GM19372 (cell line): ENCODE results near the gene OR51V1.
"Not testable (repeated sequence)": the region's sequence is repeated elsewhere in the genome, so short reads cannot be mapped to it uniquely, and the experiment has no call there.

ENCODE experiments used
- ATAC-seq: cut with Tn5 transposase; IDR thresholded peaks from one replicate; pipeline ENCODE4 v1.9.1; 2021; ENCODE audit warnings: mild to moderate bottlenecking, low read depth, moderate library complexity; ENCODE audit not compliant: unreplicated experiment

Gene OR51V1

DNA sequence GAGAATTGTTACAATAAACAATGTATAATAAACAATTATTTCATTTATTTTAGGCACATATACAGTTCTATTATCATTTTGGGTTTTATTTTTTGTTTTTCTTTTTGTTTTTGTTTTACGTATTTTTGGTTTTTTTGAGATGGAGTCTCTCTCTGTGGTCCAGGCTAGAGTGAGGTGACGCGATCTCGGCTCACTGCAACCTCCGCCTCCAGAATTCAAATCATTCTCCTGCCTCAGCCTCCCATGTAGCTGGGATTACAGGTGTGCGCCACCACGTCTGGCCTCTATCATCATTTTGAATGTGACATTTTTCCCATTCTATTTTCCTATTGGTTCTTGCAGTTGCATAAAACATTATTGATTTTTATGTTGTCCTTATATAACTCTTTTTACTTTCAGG is 25.5 kb downstream of the OR51V1 start:
- no peak for ATAC-seq

GRCh38 chr11:5171856-5172255 is 28.6 kb downstream of the OR51V1 start:
- ATAC-seq, result no peak

GRCh38 chr11:5165898-5166297 is 34.6 kb downstream of the OR51V1 start:
- not testable (repeated sequence) for ATAC-seq

- not testable (repeated sequence) for ATAC-seq
Measured at GRCh38 chr11:5164807-5165206, 35.7 kb downstream of the OR51V1 start.

DNA sequence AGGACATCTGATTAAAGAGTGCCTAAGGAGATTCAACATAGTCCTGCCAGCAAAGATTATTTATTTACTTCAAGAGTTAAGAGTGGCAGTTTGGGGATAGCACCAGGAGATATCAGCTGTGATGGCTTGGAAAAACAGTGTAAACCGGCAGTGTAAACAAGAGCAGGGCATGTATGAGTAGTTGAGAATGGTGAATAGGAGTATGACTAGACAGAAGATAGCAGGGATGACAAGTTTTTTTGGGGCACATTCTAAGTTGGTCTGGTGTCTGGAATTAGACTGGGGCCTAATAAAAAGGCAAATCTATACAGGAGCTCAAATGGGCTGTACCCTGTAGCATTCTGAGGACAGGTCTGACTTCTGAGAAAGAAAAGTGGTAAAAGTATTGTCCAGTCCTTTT is 39.4 kb downstream of the OR51V1 start:
- ATAC-seq, result not testable (repeated sequence)

DNA sequence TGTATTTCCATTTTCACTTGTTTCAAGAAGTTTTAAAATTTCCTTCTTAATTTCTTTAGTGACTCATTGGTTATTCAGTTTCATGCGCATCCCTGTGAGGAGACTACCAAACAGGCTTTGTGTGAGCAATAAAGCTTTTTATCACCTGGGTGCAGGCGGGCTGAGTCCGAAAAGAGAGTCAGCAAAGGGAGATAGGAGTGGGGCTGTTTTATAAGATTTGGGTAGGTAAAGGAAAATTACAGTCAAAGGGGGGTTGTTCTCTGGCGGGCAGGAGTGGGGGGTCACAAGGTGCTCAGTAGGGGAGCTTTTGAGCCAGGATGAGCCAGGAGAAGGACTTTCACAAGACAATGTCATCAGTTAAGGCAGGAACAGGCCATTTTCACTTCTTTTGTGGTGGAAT is 40.3 kb downstream of the OR51V1 start:
- ATAC-seq, result not testable (repeated sequence)

DNA sequence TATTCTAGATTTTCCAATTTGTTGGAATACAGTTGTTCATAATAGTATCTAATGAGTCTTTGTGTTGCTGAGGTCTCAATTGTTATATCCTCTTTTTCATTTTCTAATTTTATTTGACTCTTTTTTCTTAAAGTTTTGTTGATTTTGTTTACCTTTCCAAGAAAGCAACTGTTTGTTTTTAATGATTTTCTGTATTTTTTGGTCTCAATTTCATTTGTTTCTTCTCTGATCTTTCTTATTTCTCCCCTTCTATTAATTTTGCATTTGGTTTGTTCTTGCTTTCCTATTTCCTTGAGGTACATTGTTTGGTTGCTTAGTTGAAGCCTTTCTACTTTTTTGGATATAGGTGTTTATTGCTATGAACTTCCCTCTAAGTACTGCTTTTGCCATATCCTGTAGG is 40.7 kb downstream of the OR51V1 start:
- ATAC-seq, result no peak

- no peak for ATAC-seq
Measured at GRCh38 chr11:5154657-5155056, 45.8 kb downstream of the OR51V1 start, which contains the start of gene OR52A1. Gene OR52A1 (minus strand): TSS chr11:5154757. CDS start chr11:5152369, 2,388 bp downstream.

- no peak for ATAC-seq
Measured at GRCh38 chr11:5153574-5154431, 46.7 kb downstream of the OR51V1 start.

DNA sequence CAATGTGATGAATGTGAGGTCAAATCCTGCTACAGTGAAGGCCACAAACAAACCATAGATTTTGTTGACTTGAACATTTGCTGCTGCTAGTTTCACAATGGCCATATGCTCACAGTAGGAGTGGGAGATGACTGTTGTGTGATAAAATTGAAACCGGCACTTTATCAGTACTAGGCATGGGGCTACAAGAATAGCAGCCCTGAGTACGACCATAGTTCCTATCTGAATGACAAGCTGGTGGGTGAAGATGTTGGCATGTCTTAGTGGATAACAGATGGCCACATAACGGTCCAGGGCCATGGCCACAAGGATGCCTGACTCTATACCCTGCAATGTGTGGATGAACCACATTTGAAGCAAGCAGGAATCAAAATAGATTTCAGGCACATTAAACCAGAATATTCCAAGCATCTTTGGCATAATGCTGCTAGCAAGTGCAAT is 48.7 kb downstream of the OR51V1 start:
- ATAC-seq, result no peak
